Measurements from ENCODE around the gene GRIA3.
"Not testable (repeated sequence)": the region's sequence is repeated elsewhere in the genome, so short reads cannot be mapped to it uniquely, and the experiment has no call there.

The GRIA3 gene

GRCh38 chrX:123476611-123477219, 292.6 kb downstream of the GRIA3 start:
- DNase-seq, result no peak

DNA sequence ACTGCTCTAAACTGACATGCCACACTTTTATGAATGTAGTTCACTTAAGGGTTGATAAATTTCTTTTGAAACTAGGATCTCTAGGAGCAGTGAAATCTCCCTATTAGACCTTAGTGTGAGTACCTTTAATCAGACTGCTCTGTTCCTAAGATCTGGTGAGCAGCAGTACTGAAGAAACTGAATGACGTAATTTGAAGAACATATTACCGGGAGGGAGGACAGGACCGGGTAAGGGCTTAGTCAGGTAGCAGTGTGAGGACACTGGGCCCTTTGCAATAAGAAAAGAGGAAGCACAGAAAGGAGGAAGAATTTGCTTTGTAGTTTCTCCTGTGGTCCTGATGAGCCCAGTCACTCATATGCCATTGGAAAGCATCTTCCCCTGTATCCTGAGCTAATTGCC, 293.6 kb downstream of the GRIA3 start:
- no peak for DNase-seq

- no peak for DNase-seq
Observed at GRCh38 chrX:123481913-123482851, 298.1 kb downstream of the GRIA3 start.

DNA sequence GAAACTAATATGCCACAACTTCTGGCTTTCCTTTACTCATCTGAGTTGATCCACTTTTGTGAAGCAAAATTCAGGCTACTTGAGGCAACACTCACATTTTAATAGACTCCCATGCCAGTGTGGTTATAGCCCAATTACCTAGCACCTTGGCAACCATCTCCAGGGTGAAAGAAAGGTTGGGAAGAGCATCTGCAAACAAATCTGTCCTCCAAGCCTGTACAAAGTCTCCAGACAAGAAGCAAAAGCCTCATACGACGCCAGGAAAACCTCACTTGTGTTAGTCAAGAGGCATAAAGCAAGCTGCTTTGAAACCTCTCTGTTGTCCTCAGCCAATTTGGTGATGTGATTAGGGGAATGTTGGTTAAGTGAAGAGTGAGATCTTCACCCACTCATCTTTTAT, 302.2 kb downstream of the GRIA3 start:
- no peak for DNase-seq

- DNase-seq, result no peak
Observed at GRCh38 chrX:123487236-123487635, 303.2 kb downstream of the GRIA3 start.

DNA sequence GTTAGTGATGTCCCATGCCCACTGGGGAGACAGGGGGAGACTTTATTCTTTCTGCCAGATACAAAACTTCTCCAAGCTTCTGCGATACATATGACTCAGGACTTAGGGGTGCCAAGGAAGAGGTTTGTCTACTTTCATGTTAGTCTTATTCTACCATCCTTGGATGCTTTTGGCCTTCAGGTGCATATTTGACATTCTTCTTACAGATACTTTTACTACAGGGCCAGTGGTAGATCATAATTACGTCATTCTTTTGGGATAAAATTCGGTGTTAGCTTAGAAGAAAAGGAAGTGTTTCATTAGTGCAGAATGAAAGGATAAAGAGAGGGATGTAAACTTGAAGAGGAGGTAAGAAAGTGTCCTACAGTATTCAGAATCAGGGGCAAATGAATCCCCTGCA, 303.6 kb downstream of the GRIA3 start:
- DNase-seq, result no peak

DNA sequence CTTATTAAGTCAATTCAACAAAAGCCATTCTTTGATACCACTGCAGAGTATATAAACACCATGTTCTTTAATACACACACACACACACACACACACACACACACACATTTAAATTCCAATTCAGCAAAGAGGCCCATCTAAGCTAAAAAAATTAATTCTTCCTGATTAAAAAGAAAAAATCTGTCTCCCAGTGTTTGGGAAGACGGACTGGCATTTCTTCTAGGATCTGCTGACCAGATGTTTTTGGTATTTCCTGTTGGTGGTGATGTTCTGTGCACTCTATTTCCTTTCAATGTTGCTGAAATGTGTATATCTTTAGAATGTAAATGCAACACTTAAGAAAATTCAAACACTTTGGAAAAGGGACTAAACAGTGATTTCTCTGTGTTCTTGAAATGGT, 304.9 kb downstream of the GRIA3 start:
- DNase-seq, result no peak

DNA sequence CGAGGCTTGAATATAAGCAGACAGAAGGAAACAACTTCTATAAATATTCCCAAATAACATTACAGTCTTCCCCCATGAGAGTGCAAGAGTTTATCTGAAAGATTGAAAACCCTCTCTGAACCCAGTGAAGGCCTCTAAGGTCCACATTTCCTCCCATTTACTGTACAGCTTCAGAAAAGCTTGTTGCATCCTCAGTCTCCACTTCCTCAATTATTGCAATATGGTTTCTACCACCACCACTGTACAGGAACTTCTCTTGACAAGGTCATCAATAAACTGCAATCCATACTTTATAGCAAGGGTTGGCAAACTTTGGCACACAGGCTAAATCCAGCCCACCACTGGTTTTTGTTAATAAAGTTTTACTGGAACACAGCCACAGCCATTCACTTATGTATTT, 309.8 kb downstream of the GRIA3 start:
- no peak for DNase-seq

GRCh38 chrX:123499787-123500186, 315.7 kb downstream of the GRIA3 start:
- no peak for DNase-seq

- DNase-seq, result no peak
Observed at GRCh38 chrX:123504047-123504446, 320.0 kb downstream of the GRIA3 start.

DNA sequence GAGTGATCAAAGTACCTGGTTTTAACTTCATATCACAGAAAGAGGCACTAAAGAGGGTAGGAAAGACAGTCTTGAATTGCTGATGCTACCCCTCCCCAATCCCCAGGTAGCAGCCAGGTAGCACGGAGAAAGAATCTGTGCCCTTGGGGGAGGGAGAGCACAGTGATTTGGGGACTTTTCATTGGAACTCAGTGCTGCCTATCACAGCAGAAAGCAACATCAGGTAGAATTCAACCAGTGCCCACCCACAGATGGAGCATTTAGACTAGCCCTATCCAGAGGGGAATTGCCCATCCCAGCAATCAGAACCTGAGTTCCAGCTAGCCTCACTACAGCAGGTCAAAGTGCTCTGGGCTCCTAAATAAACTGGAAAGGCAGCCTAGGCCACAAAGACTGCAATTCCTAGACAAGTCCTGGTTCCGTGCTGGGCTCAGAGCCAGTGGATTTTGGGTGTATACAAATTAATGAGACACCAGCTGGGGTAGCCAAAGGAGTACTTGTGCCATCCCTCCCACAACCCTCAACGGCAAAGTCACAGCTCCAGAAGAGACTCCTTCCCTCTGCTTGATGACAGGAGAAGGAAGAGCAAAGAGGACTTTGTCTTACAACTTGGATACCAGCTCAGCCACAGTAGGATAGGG, 320.7 kb downstream of the GRIA3 start:
- DNase-seq, result no peak

DNA sequence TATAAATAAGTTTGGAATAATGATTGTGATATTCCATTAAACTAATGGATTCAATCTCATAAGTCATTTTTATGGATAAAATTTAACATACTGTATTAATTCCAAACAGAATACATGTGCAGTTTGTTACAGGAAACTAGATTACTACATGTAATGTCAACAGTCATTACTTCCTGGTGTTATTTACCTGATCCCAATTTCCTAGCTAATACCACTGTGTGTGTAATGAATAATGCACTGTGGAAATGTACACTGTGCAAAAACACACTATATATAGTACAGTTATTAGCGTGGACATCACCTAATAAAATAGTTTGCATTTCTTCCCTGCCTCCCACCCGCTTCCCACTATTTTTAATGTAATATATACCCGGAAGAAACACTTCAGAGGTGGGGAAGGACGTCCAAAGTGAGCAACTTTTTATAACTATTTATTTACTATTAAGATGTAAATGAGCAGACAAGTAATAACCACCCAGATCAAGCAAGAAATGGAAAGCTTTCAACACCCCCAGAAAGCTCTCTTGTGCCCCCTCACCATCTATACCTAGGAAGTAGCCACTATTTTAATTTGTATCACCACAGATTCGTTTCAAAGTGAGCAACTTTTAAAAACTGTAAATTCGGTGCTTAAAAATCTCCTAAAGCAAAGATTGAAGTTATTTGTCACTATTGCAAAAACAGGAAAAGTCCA, 329.7 kb downstream of the GRIA3 start:
- no peak for DNase-seq

GRCh38 chrX:123514279-123514640, 330.2 kb downstream of the GRIA3 start:
- DNase-seq, result not testable (repeated sequence)

DNA sequence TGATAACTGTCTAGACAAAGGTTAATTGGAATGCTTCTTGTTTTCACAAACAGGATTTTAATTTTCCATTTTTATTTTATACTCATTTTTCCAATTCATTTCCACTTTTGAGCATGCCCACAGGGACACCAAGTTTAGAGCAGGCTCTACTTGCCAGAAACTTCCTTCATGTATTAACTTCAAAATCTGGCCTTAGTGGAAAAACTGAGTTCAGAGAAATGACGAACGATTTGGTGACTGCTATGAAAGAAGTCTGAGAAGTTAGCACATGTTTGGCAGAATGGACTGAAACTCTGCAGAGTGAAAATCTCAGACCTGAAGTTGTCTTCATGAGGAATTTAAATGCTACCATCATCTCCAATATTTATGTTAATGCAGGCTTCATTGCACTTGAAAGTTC, 334.7 kb downstream of the GRIA3 start:
- DNase-seq, result no peak

DNA sequence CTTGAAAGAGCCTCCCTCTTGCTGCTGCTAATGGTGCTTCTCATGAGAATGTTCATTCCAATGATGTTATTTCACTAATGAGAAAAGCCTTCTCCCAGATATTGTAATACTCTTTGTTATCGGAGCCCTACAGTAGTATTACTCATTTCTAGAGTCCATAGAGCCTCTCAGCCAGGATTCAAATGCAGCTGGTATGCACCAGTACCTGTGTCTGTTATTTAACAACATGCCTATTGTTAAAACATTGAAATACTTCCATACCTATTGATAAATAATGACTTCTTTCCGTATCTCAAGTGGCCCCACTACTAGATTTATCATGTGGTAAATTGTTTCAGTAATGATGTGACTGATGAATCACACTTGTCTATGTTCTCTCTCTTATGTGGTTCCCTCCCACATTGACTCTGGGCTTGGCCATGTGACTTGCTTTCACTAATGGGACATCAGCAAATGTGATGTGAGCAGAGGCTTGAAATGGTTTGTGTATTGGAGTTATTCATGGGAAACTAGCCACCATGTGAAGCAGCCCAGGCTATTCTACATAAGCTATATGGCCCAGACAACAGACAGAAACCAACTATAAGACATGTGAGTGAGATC, 341.1 kb downstream of the GRIA3 start:
- DNase-seq, result no peak

GRCh38 chrX:123530726-123531125, 346.6 kb downstream of the GRIA3 start:
- not testable (repeated sequence) for DNase-seq
